ENCODE data around the gene NGRN. TPM values are rescaled to one million over a fixed set of nuclear protein-coding genes. Genes with fewer than 3 reads are reported as not detected.
"Not testable (repeated sequence)": the region's sequence is repeated elsewhere in the genome, so short reads cannot be mapped to it uniquely, and the experiment has no call there.

The NGRN gene
- total RNA-seq, 3 donors from 2014 or later (not counting 1 experiment from before 2014, with no cell fraction given) = 33.4 to 43.5 (median 33.5) TPM

GRCh38 chr15:90295270-90295648 lies 29.8 kb downstream of the NGRN start:
- no peaks in the 10 kb centered on the region for H3K9me3 ChIP-seq (ENCODE audit: control insufficient read depth, insufficient read depth, low read length)
- Mint-ChIP-seq H3K27ac (no peak overlapping the region), H3K9me3 (no peaks in the 10 kb centered on the region), H3K4me1 (peaks cover 6 to 7% of the 10 kb centered on the region in 2 donors), H3K36me3 (no peaks in the 10 kb centered on the region), H3K4me3 (no peak overlapping the region), H3K27me3 (ENCODE audit: low read depth in 2 of 2) (peaks cover 0 to 6% of the 10 kb centered on the region in 2 donors)
- H3K36me3 ChIP-seq (ENCODE audit: control insufficient read depth, insufficient read depth, low read length) = no peaks in the 10 kb centered on the region
- no peak for TF ChIP-seq CTCF (IDR thresholded peaks at IDR 0.05)
- ATAC-seq = no peak
- H3K4me3 ChIP-seq (ENCODE audit: low read length) = no peak overlapping the region
- H3K4me1 ChIP-seq (ENCODE audit: control insufficient read depth, insufficient read depth, low read length) = peaks cover 4% of the 10 kb centered on the region
- WGBS (ENCODE audit: insufficient coverage) = 73% methylated on average over 10 of the region's 10 CpGs
- no peak overlapping the region for H3K27ac ChIP-seq (ENCODE audit: low read length)
- DNase-seq = no peak
- intact Hi-C loops (cut with micrococcal nuclease) = no loop called here
- no peaks in the 10 kb centered on the region for H3K27me3 ChIP-seq (ENCODE audit: control insufficient read depth, insufficient read depth, low read length)

- H3K4me1 Mint-ChIP-seq = peaks cover 6 to 11% of the 10 kb centered on the region in 2 donors
- H3K27ac Mint-ChIP-seq; H3K9me3 ChIP-seq (ENCODE audit: control insufficient read depth, insufficient read depth, low read length); H3K4me3 Mint-ChIP-seq; H3K27me3 Mint-ChIP-seq (ENCODE audit: low read depth in 2 of 2); H3K9me3 Mint-ChIP-seq; H3K4me3 ChIP-seq (ENCODE audit: low read length); intact Hi-C loops (cut with micrococcal nuclease); ATAC-seq; H3K36me3 Mint-ChIP-seq; H3K36me3 ChIP-seq (ENCODE audit: control insufficient read depth, insufficient read depth, low read length); H3K27ac ChIP-seq (ENCODE audit: low read length); H3K27me3 ChIP-seq (ENCODE audit: control insufficient read depth, insufficient read depth, low read length); DNase-seq: not testable (repeated sequence)
- 100% methylated on average over 4 of the region's 4 CpGs for WGBS (ENCODE audit: insufficient coverage)
- H3K4me1 ChIP-seq (ENCODE audit: control insufficient read depth, insufficient read depth, low read length) = peaks cover 11% of the 10 kb centered on the region
Observed at GRCh38 chr15:90296316-90296884, 30.9 kb downstream of the NGRN start.

- no peaks in the 10 kb centered on the region for H3K27me3 ChIP-seq (ENCODE audit: control insufficient read depth, insufficient read depth, low read length)
- intact Hi-C loops (cut with micrococcal nuclease) = no loop called here
- Mint-ChIP-seq H3K4me1 (peaks cover 6 to 12% of the 10 kb centered on the region in 2 donors), H3K4me3 (no peak overlapping the region), H3K27me3 (ENCODE audit: low read depth in 2 of 2) (peaks cover 0 to 8% of the 10 kb centered on the region in 2 donors), H3K36me3 (no peaks in the 10 kb centered on the region), H3K9me3 (no peaks in the 10 kb centered on the region), H3K27ac (no peak overlapping the region)
- TF ChIP-seq CTCF (IDR thresholded peaks at IDR 0.05) = no peak
- no peaks in the 10 kb centered on the region for H3K9me3 ChIP-seq (ENCODE audit: control insufficient read depth, insufficient read depth, low read length)
- DNase-seq (no peak), ATAC-seq (no peak)
- no peak overlapping the region for H3K27ac ChIP-seq (ENCODE audit: low read length)
- H3K4me1 ChIP-seq (ENCODE audit: control insufficient read depth, insufficient read depth, low read length) = peaks cover 12% of the 10 kb centered on the region
- no peaks in the 10 kb centered on the region for H3K36me3 ChIP-seq (ENCODE audit: control insufficient read depth, insufficient read depth, low read length)
- no peak overlapping the region for H3K4me3 ChIP-seq (ENCODE audit: low read length)
- 69% methylated on average over 4 of the region's 4 CpGs for WGBS (ENCODE audit: insufficient coverage)
Observed at GRCh38 chr15:90297021-90297420, 31.5 kb downstream of the NGRN start.

- no peak for TF ChIP-seq CTCF (IDR thresholded peaks at IDR 0.05)
- H3K4me1 Mint-ChIP-seq = peaks cover 7% of the 10 kb centered on the region in 2 donors
- DNase-seq = no peak
- H3K27ac ChIP-seq (ENCODE audit: low read length) = no peak overlapping the region
- no peaks in the 10 kb centered on the region for H3K36me3 ChIP-seq (ENCODE audit: control insufficient read depth, insufficient read depth, low read length)
- H3K27ac Mint-ChIP-seq = no peak overlapping the region
- peaks cover 0 to 2% of the 10 kb centered on the region in 2 donors for H3K27me3 Mint-ChIP-seq (ENCODE audit: low read depth in 2 of 2)
- no peaks in the 10 kb centered on the region for H3K9me3 Mint-ChIP-seq
- intact Hi-C loops (cut with micrococcal nuclease) = no loop called here
- no peak overlapping the region for H3K4me3 Mint-ChIP-seq
- no peaks in the 10 kb centered on the region for H3K27me3 ChIP-seq (ENCODE audit: control insufficient read depth, insufficient read depth, low read length)
- H3K4me3 ChIP-seq (ENCODE audit: low read length) = no peak overlapping the region
- no peak for ATAC-seq
- peaks cover 11% of the 10 kb centered on the region for H3K4me1 ChIP-seq (ENCODE audit: control insufficient read depth, insufficient read depth, low read length)
- no peaks in the 10 kb centered on the region for H3K36me3 Mint-ChIP-seq
- H3K9me3 ChIP-seq (ENCODE audit: control insufficient read depth, insufficient read depth, low read length) = no peaks in the 10 kb centered on the region
- 92% methylated on average over 8 of the region's 9 CpGs for WGBS (ENCODE audit: insufficient coverage)
Observed at GRCh38 chr15:90300541-90300940, 35.1 kb downstream of the NGRN start.

All from natural killer cell (primary cell).